ENCODE results near the gene RRM2.

The RRM2 gene

DNA sequence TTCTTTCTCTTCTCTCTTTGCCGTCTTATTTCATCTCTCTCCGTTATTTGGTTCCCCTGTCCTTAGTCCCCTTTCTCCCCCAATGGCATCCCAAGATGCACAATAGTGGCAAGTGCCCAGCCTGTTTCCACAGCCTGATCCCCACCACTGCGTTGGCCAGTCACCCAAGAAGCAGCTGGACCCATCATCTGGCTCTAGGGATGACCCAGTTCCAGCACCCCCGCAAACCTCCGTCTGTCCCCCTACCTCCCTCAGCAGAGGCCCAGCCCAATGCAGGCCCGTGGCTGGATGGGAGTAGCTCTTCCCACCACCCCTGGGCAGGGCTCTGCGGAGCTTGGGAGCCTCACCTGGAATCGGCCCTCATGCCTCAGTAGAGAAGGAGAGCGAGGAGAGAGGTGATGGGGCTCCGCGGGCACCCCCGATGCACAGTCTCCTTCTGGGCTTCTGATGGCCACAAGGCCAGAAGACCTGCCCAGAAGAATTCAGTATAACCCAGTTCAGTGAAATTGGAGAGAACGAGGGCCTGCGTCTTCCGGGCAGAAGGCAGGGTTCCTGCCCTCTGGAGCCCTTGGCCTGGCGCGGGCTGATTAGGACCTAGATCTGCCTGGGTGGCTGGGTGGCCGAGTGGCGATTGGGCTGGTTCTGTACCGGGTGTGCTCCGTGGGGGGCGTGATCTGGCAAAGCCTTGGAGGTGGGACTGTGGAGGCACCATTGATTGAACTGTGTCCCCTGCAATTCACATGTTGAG is 50.9 kb downstream of the RRM2 start:
- no peak for DNase-seq

GRCh38 chr2:10174173-10174572 is 51.6 kb downstream of the RRM2 start:
- no peak for DNase-seq

DNA sequence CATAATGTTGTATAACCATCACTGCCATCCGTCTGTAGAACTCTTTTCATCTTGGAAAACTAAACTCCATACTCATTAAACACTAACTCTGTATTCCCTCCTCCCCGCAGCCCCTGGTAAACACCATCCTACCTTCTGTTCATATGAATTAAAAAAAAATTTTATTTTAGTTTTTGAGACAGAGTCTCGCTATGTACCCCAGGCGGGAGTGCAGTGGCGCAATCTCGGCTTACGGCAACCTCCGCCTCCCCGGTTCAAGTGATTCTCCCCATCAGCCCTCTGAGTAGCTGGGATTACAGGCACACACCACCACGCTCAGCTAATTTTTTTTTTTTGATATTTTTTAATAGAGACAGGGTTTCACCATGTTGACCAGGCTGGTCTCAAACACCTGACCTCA is 52.9 kb downstream of the RRM2 start:
- DNase-seq, result no peak

- no peak for DNase-seq
These were observed 56.2 kb downstream of the RRM2 start for GRCh38 chr2:10178751-10179150.

DNA sequence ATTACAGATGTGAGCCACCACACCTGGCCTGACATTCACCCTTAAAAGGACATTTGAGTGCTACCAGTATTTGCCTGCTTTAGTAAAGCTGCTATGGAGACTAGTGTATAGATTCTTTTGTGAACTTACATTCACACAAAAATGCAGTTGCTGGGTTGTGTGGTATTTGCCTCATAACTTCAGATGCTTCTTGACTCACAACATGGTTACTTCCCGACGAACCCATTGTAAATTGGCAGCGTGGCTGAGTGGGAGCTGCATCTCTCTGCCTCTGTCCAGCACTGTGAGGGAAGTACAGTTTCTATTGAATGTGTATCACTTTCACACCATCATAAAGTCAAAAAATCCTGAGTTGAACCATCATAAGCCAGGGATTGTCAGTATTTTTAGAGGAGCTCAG is 56.9 kb downstream of the RRM2 start:
- no peak for DNase-seq

- DNase-seq, result no peak
These were observed 57.7 kb downstream of the RRM2 start for GRCh38 chr2:10180229-10180628.

Data from RPMI8226 (cell line).